ENCODE results near the gene MAP7D3.

GRCh38 chrX:136179133-136179532, 72.1 kb downstream of the MAP7D3 start:
- TF ChIP-seq ZBTB43 (CRISPR knock-in tag; IDR thresholded peaks at IDR 0.05) (no peak), GABPA (tag; conservative IDR thresholded peaks at IDR 0.05; ENCODE audit: low read depth) (no peak), MAZ (CRISPR knock-in tag; conservative IDR thresholded peaks at IDR 0.05 in 1 of 2, IDR thresholded peaks at IDR 0.05 in 1 of 2) (no peak), SP1 (CRISPR knock-in tag; IDR thresholded peaks at IDR 0.05) (no peak), ZKSCAN1 (IDR thresholded peaks at IDR 0.05; ENCODE audit: low read depth, low read length) (no peak), CTCF (IDR thresholded peaks at IDR 0.05 in 2 of 3, conservative IDR thresholded peaks at IDR 0.05 in 1 of 3; ENCODE audit: insufficient read depth in 2 of 3, low read depth in 1 of 3, low read length in 3 of 3) (no peak), NFYB (IDR thresholded peaks at IDR 0.05; ENCODE audit: extremely low read depth, insufficient read length) (no peak), POLR2AphosphoS5 (IDR thresholded peaks at IDR 0.05; ENCODE audit: control insufficient read depth, insufficient read depth, low read depth, low read length) (no peak), CHD2 (IDR thresholded peaks at IDR 0.05; ENCODE audit: low read depth, low read length) (no peak), BACH1 (tag; IDR thresholded peaks at IDR 0.05) (no peak), POLR2G (IDR thresholded peaks at IDR 0.05; ENCODE audit: low read depth, low read length) (no peak)
